SK-N-SH treated with all-trans-retinoic acid at 6 μM for 48 hours (cell line): Measurements from ENCODE around the gene TEX36.

ENCODE experiments used
- ARNTL ChIP-seq: fragments of 450-650 bp; formaldehyde crosslinking; IDR thresholded peaks from 2 replicates; pipeline ENCODE4 v1.5.0; 2020; ENCODE audit warnings: low read depth, mild to moderate bottlenecking, moderate library complexity, borderline replicate concordance
- PATZ1 ChIP-seq: fragments of 250-450 bp; sonication (Bioruptor Pico); IDR thresholded peaks from 2 replicates; pipeline ENCODE4 v1.8.0; 2020; ENCODE audit warnings: mild to moderate bottlenecking, moderate library complexity, borderline replicate concordance
- RARB ChIP-seq: fragments of 250-450 bp; sonication (Bioruptor Pico); IDR thresholded peaks from 2 replicates; pipeline ENCODE4 v1.8.0; 2021; ENCODE audit warnings: mild to moderate bottlenecking, moderate library complexity
- SNAI2 ChIP-seq: fragments of 250-450 bp; sonication (Bioruptor Pico); IDR thresholded peaks from 2 replicates; pipeline ENCODE4 v1.5.0; 2020; ENCODE audit warnings: mild to moderate bottlenecking, moderate library complexity
- ZFP30 ChIP-seq: fragments of 450-650 bp; formaldehyde crosslinking; IDR thresholded peaks from 2 replicates; pipeline ENCODE4 v1.5.0; 2022; ENCODE audit warnings: mild to moderate bottlenecking, moderate library complexity
- ZNF565 ChIP-seq: fragments of 450-650 bp; formaldehyde crosslinking; conservative IDR thresholded peaks from 2 replicates; pipeline ENCODE4 v1.5.0; 2020; ENCODE audit warnings: low read depth, mild to moderate bottlenecking, moderate library complexity

DNA sequence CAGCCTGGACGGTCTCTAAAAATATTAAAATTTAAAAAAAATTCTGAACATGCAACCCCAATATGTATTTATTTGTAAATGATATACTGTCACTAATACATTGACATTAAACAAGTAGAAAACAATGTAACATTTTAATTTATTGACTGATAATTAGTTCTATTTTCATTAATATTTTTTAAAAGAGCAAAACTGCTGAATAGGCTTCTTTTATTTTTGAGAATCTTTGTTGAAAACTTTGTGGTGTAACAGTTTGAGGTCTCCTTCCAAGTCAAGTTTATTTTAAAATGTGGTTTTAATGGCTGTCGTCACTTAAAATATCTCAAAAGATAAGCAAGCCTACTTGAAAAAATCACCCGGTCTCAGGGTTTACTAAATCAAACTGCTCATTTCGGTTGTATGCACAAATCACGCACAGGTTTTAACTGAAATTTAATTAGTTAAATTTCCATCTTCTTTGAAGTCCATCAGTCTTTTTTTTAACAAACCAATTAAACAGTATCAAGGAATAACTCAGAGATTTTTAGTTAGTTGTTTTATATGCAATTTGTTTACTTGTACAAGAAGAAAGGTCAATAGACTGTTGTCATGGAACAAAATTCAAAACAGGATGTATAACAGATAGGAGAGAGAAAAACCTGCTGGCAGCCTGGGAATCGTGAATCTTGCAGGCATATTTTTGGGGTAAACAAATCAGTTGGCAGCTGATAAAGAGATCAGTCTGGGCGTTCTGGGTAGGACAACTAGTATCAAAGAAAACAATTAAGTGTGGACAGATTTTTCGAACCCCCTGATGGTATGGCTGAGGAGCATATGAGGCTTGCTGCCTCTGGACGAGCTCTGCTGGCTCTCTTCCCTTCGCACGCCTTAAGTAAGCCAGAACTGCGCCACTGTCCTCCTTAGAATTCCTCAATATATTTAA lies 26.9 kb upstream of the TEX36 start:
- TF ChIP-seq SNAI2 (CRISPR knock-in tag), result no peak
- TF ChIP-seq PATZ1 (CRISPR knock-in tag), result no peak
- TF ChIP-seq ZNF565 (CRISPR knock-in tag), result no peak
- no peak for TF ChIP-seq ZFP30 (CRISPR knock-in tag)
- TF ChIP-seq ARNTL, result no peak
- TF ChIP-seq RARB, result no peak
